Epidermal melanocyte (primary cell): Measurements from ENCODE around the gene RGL1.
"Not testable (repeated sequence)": the region's sequence is repeated elsewhere in the genome, so short reads cannot be mapped to it uniquely, and the experiment has no call there.

ENCODE experiments used
- DNase-seq: peaks from one replicate; pipeline ENCODE4 v3.0.0; 2011; ENCODE audit warnings: low spot score; ENCODE audit not compliant: insufficient read length

Gene RGL1

DNA sequence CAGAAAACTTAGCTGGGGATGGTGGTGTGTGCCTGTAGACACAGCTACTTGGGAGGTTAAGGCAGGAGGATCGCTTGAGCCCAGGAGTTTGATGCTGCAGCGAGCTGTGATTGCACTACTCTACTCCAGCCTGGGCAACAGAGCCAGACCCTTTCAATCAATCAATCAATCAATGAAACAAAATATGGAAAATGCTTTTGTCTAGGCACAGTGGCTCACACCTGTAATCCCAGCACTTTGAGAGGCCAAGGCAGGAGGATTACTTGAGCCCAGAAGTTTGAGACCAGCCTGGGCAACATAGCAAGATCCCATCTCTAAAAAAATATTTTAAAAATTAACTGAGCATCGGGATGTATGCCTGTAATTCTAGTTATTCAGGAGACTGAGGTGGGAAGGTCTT, 19.0 kb upstream of the RGL1 start:
- not testable (repeated sequence) for DNase-seq

GRCh38 chr1:183787704-183788103, 17.2 kb upstream of the RGL1 start:
- no peak for DNase-seq

GRCh38 chr1:183791319-183791718, 13.6 kb upstream of the RGL1 start:
- DNase-seq, result no peak

DNA sequence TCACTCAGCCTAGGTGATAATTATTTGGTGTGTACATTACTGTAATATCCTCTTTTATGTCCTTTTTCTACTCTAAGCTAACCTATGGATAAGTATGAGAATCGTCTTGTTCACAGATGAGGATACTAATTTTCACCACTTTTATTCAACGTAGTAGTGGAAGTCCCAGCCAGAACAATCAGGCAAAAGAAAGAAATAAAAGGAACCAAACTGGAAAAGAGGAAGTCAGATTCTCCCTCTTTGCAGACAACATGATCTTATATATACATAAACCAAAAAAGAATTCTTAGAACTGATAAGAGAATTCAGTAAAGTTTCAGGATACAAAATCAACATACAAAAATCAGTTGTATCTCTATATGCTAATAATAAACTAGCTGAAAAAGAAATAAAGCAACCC, 12.6 kb upstream of the RGL1 start:
- no peak for DNase-seq

DNA sequence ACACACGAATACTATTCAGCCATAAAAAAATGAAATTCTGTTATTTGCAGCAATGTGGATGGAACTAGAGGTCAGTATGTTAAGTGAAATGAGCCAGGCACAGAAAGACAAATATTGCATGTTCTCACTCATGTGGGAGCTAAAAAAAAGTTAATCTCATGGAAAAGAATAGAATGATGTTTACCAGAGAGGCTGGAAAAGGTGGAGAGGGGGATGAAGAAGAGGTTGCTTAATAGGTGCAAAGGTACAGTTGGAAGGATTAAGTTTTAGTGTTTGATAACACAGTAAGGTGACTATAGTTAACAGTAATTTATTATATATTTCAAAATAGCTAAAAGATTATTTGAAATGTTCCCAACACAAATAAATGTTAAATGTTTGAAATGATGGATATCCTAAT, 10.8 kb upstream of the RGL1 start:
- DNase-seq, result no peak

GRCh38 chr1:183800449-183800848, 4.5 kb upstream of the RGL1 start:
- no peak for DNase-seq

DNA sequence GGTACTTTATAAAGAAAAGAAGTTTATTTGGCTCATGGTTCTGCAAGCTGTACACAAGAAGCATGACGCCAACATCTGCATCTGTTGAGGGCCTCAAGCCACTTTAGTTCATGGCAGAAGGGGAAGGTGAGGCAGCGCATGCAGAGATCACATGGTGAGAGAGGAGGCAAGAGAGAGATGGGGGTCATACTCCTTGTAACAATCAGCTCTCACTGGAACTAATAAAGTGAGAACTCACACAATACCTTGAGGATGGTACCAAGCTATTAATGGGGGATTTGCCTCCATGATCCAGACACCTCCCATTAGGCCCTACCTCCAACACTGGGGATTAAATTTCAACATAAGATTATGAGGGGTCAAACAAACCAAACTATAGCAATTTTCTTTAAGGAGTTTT, 3.3 kb upstream of the RGL1 start:
- DNase-seq, result no peak

DNA sequence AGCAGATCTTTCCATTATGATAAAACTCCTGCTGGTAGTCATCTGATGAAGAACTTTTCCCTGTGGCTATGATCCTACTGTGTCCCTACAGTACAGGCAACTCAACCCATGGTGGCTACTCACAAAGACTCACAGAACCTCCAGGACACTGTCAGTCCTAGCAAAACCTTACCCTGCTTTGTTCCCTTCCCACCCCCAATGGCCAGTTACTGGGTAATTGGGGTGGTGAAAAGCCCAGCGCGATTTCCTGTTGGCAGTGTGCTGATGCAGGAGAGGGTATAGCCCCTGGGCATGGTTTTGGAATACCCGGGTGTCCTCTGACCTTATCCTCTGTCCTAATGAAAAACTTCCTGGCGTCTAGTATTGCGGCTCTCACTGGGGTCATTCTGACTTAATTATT, 533 bp upstream of the RGL1 start:
- no peak for DNase-seq

- no peak for DNase-seq
These were observed 1.2 kb downstream of the RGL1 start for GRCh38 chr1:183806125-183806524.

DNA sequence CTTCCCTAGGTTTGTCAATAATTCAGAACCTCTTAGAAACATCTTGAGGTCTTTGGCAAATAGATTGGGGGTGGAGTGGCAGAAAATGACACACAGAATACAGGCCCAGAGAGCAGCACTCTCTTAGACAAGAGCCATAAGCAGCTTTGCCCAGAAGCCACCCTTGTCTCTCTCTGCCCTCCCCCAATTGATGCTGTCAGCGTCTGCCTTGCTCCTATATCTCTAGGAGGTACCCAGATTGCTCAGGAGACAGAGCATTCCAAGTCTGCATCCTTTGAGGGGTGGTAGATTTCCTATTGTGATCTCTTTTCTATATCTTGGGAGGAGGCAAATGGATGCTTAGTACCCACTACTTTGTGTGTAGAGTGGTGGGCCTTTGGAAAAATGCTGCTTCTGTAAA, 1.8 kb downstream of the RGL1 start:
- no peak for DNase-seq

DNA sequence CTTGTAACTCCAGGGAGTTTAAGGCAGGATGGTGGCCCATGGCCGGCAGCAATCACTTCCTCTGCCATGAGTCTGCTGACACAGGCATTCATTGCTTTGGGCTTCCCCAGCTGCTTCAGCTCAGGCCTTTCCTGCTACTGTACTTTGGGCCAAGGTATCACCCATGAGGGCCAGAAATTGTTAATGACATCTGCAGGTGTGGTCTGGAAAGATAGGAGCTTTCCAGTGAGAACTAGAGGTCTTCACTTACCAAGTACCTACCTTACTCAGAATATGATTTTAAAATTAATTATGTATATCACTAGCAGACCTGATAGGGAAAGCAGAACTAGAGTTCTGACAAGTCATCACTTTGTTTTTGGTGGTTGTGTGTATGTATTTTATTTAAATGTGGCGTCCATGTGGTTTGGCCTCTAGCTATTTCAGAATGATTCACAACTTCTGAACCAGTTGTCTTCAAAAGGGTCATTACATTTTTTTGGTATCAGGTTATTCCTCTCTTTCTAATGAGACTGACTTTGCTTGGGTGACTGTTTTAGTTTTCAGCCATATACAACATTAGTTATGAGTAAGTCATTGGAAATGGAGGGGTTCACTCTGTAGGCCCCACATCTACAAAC, 2.7 kb downstream of the RGL1 start:
- no peak for DNase-seq

DNA sequence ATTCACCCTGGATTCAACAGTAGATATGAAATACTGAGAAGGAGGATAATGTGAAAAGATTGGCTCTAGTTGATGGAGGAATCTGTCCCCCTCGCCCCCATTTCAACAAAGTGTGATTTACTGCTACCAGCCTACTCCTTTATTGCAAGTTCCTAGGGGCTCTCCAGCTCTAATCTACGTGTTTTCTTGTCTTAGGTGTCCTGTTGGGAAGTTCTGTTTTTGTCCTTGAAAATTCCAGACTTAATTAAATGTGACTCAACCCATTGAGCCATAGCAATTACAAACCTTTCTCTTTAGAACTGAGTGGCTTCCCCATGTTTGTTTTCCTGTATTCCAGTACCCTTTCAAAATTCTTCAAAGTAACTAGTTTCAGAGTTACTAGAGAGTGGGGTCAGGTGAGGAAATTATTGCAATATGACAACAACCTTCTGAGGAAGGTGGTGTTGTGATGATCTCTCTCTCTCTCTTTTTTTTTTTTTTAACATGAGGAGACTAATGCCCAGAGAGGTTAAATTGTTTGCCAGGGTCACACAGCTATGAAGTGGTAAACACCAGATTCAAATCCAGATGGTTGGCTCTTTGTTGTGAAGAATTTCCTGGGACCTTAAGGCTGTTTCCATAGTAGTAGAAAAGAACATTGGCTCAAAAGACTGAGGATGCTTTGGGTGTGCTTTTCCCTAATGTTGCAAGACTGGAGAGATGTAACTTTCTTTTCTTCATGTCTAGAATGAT, 3.5 kb downstream of the RGL1 start:
- DNase-seq, result no peak

DNA sequence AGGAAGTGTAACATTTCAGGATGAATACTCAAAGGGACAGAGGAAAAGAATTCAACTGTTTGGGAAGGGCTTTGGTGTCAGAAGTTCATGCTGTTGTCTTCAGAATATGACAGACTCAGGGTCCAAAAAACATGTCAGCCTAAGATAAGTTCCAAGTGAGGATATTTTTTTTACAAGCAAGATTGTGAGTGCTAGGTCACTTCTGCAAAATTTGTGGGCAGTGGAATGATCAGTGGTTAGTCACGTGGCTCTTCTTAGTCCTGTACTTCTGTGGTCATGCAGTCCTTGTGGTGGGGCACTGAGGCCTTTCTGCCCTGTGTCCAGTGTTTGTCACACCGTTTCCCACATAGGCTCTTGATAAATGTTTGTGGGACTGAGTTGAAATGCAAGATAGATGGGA, 5.2 kb downstream of the RGL1 start:
- no peak for DNase-seq

DNA sequence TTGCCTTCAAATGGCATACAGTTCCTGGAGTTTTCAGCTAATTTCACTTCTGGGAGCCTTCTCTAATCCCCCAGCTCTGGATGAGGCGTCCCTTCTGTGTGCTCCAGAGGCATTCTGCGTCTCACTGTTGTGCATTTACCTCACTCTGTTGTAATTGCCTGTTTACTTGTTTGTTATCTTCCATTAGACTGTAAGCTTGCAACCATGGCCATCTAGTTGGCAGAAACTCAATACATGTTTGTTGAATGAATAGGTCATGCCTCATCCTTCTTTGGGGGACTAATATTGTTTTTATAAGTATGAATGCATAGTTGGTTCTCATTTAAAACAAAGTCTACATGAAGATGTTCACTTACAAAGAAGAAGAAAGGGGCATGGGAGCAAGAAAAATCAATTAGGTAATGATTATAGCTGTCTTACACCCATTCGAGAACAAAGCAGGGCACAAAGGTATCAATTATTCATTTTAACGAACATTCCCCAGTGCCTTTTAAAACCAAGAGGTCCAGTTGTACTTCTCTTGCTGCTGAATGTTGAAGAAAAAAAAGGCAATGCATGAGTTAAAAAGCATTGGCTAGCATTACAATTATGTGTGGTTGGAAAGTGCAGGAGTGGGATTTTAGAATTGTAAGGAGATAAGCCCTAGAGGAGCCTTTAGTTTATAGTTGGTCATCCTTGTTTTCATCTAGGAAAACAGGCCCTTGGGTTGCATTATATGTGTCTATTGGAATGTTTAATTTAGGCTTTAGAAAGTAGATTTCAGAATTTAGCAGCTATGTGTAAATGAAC, 6.0 kb downstream of the RGL1 start:
- no peak for DNase-seq

GRCh38 chr1:183812128-183812527, 7.2 kb downstream of the RGL1 start:
- no peak for DNase-seq

GRCh38 chr1:183812686-183813569, 8.0 kb downstream of the RGL1 start:
- no peak for DNase-seq

DNA sequence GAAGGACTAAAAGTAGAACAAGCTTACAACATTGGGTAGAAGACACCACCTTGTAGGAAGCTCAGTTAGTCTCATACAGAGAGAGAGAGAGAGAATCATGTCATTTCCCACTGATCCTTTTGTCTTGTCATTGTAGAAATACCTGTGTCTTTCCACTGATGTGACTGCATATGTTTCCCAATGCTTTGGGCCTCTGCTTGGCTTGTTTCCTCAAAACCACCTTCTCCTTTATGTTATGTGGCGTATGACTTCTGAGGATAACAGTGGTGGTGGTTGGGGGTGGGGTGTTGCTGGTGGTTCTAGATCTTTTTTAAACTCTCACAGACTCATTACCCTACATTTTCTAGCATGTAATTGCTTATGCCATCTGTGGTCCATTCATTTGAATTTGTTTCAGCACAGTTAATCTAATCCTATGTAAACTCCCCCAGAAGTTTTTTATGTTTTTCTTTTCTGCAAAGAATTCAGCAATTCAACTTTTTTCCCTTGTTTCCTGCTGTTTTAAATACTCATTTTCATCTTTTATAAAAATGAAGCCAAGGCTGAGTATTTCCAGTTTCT, 9.3 kb downstream of the RGL1 start:
- no peak for DNase-seq

- no peak for DNase-seq
These were observed 11.2 kb downstream of the RGL1 start for GRCh38 chr1:183816110-183816509.

DNA sequence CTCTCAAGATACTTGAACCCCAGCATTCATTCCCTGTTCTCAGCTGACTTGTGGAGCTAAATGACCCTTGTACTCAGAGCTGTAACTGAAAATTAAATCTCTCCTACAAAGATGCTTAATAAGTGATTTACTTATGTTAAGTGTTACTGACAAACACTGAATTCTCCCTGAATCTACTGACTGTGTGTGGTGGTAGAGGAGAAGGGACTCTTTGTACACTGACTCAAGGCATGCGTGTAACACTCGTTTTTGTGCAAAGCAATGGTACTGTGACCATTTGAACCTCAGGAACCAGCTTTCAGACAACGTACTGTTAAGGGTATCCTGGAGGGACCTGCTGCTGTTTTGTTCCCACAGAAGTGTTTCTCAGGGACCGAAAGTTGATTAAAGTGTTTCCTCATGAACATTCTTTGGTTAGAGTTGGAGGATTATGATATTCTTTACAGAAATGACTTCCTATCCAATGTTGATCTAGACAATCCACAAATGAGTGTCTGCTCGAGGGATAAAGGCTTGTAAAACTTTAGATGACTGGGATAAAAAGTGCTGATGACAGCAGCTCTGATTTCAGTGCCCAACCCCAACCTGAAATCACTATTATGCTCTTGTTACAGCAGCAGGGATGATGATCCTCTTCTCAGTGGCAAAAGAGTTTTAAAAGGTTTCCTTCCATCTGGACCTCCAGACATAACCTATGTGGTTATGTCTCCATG, 12.8 kb downstream of the RGL1 start:
- no peak for DNase-seq

GRCh38 chr1:183819059-183819458, 14.1 kb downstream of the RGL1 start:
- no peak for DNase-seq
